Lung (tissue), 12 donors: ENCODE data around the gene SAMD1. TPM values are rescaled to one million over a fixed set of nuclear protein-coding genes. Genes with fewer than 3 reads are reported as not detected.

Experiments used
- ATAC-seq: fragments of 200-7000 bp; cut with Tn5 transposase; one replicate; pipeline ENCODE4 v1.9.1; 2020; ENCODE audit warnings: moderate number of reproducible peaks; ENCODE audit not compliant: insufficient read depth, low FRiP score
- DNase-seq, 3 donors: peaks; one replicate each; pipeline ENCODE4 v3.0.0-alpha.2; 2013 to 2017
- H3K27ac ChIP-seq, 2 donors: one replicate each; pipeline ENCODE4 v1.5.1; 2013; ENCODE audit warnings: mild to moderate bottlenecking in 2 of 2, moderate library complexity in 2 of 2, control low read depth in 1 of 2, inconsistent platforms in 1 of 2, low read depth in 1 of 2, low read length in 1 of 2
- H3K27me3 ChIP-seq, 3 donors: one replicate each; pipeline ENCODE4 v1.5.1; 2013; ENCODE audit warnings: low read length in 2 of 3; ENCODE audit not compliant: control insufficient read depth in 3 of 3, insufficient read depth in 3 of 3
- H3K36me3 ChIP-seq, 4 donors: one replicate each; pipeline ENCODE4 v1.5.1; 2013; ENCODE audit warnings: low read length in 4 of 4, mild to moderate bottlenecking in 1 of 4, moderate library complexity in 1 of 4; ENCODE audit not compliant: control insufficient read depth in 4 of 4, insufficient read depth in 4 of 4
- H3K4me1 ChIP-seq, 5 donors: one replicate each; pipeline ENCODE4 v1.5.1; 2013; ENCODE audit warnings: low read length in 5 of 5, mild to moderate bottlenecking in 2 of 5, moderate library complexity in 1 of 5; ENCODE audit not compliant: control insufficient read depth in 5 of 5, insufficient read depth in 5 of 5
- H3K4me3 ChIP-seq: one replicate; pipeline ENCODE4 v1.5.1; 2013; ENCODE audit warnings: mild to moderate bottlenecking, control low read depth, moderate library complexity
- H3K9ac ChIP-seq, 2 donors: one replicate each; pipeline ENCODE4 v1.5.1; 2013; ENCODE audit warnings: low read length in 2 of 2, control low read depth in 1 of 2; ENCODE audit not compliant: insufficient read depth in 1 of 2
- H3K9me3 ChIP-seq, 4 donors: one replicate each; pipeline ENCODE4 v1.5.1; 2013; ENCODE audit warnings: low read length in 3 of 4, mild to moderate bottlenecking in 1 of 4, moderate library complexity in 1 of 4; ENCODE audit not compliant: control insufficient read depth in 4 of 4, insufficient read depth in 3 of 4
- WGBS, 2 donors: extraction: QIAGEN DNeasy Blood & Tissue Kit; methylation state at CpG; one replicate each; pipeline ENCODE4 v1.1.7; 2013; 5-methylcytosine and 5-hydroxymethylcytosine counted together
- polyA plus RNA-seq, 2 donors: library from polyadenylated mRNA; stranded (reverse); fragments of 200-250 nt; gene quantifications; one replicate each; pipeline ENCODE4 v1.2.1, GENCODE V29; 2013
- total RNA-seq, 2 donors: library from RNA; depleted of rRNA in 1 of 2; stranded (reverse); fragments of >200 nt in 1 of 2; gene quantifications; one replicate each; pipeline ENCODE4 v1.2.1, GENCODE V29; 2014 to 2021
- TF ChIP-seq, protein P1 (sequence below): IDR thresholded peaks from 2 replicates; pipeline ENCODE4 v1.5.1; 2012; ENCODE audit warnings: mild to moderate bottlenecking; ENCODE audit errors: control extremely low read depth, extremely low read depth
- donor health status: control.
- donor health status: control.
- donor health status: Bipolar disorder and iron deficiency.
- donor health status: healthy.
- donor health status: DM: yes; HTN: yes; CAD: no.

Gene SAMD1
- total and polyA plus RNA-seq, 4 donors = 32.9 to 48.8 (median 39.4) TPM

DNA sequence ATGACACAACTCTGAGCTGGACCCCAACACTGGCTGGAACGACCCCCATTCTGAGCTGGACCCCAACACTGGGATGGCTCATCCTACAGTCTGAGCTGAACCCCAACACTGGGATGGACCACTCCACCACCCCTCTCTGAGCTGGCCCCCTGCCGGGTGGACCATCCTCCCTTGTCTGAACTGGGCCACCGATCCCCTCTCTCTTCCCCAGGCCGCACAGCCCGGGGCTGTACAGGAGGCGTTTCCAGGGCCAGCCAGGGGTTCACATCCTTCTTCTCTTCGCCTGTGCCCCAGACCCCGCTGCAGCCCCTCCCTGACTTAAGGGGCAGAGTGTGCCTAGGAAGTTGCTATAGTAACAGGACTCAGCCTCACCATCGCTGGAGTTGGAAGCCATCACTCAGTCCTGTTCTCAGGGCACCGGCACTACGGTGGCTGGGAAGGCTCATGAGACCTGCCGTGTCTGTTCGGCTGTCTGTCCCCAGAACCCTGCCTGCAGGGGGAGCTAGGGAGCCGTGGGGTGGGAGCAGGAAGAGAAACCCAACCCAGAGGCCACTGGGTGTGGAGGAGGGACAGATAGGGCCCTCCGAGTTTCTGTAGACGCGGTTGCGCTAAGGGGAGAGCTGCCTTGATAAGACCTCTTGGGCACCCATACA lies 23.3 kb upstream of the SAMD1 start:
- 88 to 92% methylated on average over 18 of the region's 18 CpGs for WGBS, 2 donors

DNA sequence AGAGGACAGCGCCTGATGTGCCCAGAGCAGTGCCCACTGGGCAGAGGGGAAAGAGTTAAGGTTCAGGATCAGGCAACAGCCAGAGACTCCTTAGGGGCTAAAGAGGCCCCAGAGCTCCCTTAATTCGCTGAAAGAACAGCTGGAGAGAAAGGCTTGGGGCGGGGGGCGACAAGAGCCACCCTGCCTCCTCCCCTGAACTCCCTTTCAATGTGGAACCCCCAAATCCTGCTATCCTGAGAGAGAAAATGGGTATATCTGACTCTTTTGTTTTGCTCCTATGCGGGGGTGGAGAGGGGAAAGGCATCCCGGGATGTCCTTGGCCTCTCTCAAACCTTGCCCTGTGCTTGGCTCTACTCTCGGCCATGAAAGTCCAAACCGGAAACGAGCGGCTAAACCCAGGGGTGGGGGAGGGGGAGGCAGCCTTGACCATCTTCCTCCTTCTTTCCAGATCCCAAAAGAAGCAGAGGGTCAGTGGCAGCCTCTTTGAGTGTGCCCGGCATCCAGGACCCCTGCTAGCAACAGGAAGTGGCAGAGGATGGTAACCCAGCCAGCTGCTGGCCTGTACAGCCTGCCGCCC lies 22.3 kb upstream of the SAMD1 start:
- Histone ChIP-seq H3K9ac (peak overlapping the region in 1 of 2 donors; percentile 44), H3K4me1 (peaks cover 9 to 32% (median 16%) of the 10 kb centered on the region in 5 donors), H3K27me3 (no peaks in the 10 kb centered on the region), H3K4me3 (no peak overlapping the region), H3K27ac (peak overlapping the region; percentile 77 to 88), H3K36me3 (peaks cover 0 to 2% (median 0%) of the 10 kb centered on the region in 4 donors), H3K9me3 (no peaks in the 10 kb centered on the region)
- DNase-seq (peak; percentile 59 to 76 (median 71)), ATAC-seq (no peak)
- 45 to 62% methylated on average over 12 of the region's 12 CpGs for WGBS, 2 donors
- TF ChIP-seq, protein P1, sequence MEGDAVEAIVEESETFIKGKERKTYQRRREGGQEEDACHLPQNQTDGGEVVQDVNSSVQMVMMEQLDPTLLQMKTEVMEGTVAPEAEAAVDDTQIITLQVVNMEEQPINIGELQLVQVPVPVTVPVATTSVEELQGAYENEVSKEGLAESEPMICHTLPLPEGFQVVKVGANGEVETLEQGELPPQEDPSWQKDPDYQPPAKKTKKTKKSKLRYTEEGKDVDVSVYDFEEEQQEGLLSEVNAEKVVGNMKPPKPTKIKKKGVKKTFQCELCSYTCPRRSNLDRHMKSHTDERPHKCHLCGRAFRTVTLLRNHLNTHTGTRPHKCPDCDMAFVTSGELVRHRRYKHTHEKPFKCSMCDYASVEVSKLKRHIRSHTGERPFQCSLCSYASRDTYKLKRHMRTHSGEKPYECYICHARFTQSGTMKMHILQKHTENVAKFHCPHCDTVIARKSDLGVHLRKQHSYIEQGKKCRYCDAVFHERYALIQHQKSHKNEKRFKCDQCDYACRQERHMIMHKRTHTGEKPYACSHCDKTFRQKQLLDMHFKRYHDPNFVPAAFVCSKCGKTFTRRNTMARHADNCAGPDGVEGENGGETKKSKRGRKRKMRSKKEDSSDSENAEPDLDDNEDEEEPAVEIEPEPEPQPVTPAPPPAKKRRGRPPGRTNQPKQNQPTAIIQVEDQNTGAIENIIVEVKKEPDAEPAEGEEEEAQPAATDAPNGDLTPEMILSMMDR = no peak

More for the DNA sequence above, 23.3 kb upstream of the SAMD1 start:
- no peak overlapping the region for H3K4me3 ChIP-seq
- no peaks in the 10 kb centered on the region for H3K27me3 ChIP-seq
- peaks cover 0 to 2% (median 0%) of the 10 kb centered on the region in 4 donors for H3K36me3 ChIP-seq
- TF ChIP-seq, protein P1 = no peak
- peak overlapping the region; percentile 77 to 88 for H3K27ac ChIP-seq
- ATAC-seq (no peak), DNase-seq (no peak)
- peaks cover 16 to 39% (median 21%) of the 10 kb centered on the region in 5 donors for H3K4me1 ChIP-seq
- H3K9me3 ChIP-seq = no peaks in the 10 kb centered on the region
- no peak overlapping the region for H3K9ac ChIP-seq

DNA sequence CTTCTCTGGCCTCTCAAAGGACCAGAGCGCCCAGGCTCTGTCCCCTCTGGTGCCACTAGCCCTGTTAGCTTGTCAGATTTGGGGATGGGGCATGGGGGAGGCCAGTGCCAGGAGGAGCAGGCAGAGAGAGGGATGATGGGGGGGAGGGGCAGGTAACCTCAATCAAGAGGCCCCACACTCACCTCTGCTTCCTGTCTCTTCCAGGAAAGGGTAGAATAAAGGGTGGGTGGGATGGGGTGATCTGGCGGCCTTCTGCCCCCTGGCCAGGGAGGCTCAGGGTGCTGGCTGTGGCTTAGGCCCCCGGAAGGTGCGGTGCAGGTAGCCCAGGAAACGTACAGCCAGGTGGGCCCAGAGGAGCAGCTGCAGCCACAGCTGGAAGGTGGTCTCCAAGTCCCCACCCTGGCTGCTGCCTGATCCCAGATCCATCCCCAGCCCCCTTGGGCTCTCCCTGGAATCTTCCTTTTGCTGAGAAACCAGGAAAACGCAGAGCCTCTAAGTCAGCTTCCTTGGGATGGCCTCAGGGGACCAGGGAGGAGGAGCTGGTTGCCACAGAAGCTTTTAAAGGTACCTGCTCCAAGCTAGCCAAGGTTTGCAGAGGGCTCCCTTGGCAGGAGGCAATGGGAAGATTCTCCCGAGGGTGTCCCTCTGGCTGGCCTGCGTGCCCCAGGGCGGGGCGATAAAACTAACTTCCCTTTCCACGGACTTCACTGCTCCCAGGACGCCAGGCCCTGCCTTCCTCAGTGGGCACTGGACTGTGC lies 21.7 kb upstream of the SAMD1 start:
- peaks cover 9 to 32% (median 16%) of the 10 kb centered on the region in 5 donors for H3K4me1 ChIP-seq
- H3K27me3 ChIP-seq = no peaks in the 10 kb centered on the region
- DNase-seq (no peak), ATAC-seq (no peak)
- H3K4me3 ChIP-seq = no peak overlapping the region
- TF ChIP-seq, protein P1 = no peak
- no peaks in the 10 kb centered on the region for H3K9me3 ChIP-seq
- WGBS, 2 donors = 63 to 65% methylated on average over 12 of the region's 12 CpGs
- peak overlapping the region; percentile 77 to 88 for H3K27ac ChIP-seq
- H3K9ac ChIP-seq = peak overlapping the region in 1 of 2 donors; percentile 32
- H3K36me3 ChIP-seq = peaks cover 0 to 4% (median 1%) of the 10 kb centered on the region in 4 donors
